NCI-H446 treated with DMSO at 0.1 percent for 48 hours (cell line): Measurements from ENCODE around the gene MED1.
"Not testable (repeated sequence)": the region's sequence is repeated elsewhere in the genome, so short reads cannot be mapped to it uniquely, and the experiment has no call there.

Experiments
- DNase-seq: peaks from one replicate; lab custom pipeline; 2025; lab: John Stamatoyannopoulos, UW

MED1 gene

DNA sequence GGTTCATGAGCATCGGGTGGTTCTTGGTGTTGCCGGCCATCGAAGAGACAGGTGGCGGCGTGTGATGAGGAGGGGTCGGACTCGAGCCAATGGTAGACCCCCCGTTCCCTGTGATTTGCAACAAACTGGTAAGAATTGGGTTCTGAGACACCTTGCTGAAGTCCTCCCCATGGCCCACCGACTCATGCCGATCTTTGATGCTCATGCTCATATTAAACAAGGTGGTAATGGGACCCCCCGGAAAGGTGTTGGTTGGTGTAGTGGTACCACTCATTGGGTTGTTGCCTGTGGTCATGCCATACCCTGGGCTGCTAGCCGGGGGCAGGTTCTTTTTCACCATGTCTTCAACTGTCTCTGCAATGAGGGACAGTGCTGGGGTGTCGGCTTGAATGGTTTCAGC lies 40.8 kb downstream of the MED1 start:
- DNase-seq, result no peak

DNA sequence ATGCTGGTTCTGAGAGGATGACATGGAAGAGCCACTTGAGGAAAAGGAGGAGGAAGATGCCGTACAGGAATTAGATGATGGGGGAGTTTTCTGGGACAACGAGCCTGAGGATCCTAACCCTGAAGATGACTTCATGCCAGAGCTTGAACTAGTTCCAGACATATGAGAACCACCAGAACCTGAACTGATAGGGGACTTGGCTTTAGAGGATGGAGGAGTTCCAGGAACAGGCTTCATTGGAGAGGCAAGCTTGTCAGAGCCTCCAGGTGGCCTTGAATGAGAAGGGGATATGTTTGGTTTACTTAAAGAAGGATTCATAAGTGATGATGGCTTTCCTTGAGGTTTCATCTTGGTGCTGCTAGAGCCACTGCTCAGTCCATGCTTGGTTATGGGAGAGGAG lies 42.7 kb downstream of the MED1 start:
- DNase-seq, result no peak

DNA sequence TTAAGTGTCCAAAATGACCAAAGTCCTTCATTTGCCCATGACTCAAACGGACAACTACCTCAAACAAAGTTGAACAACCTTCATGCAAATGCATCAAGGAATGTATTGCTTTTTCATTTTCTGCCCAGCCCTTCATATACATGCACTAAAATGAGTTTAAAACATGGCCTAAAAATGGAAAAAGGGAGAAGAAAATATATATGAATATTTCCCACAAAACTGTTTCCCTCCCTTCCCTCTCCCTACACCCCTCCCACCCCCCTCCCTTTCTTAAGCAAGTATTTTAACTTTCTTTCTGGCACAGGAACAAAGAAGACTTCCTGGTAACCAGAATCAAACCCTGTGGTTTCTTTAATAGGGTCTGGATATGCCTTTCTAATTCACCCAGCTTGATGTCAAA lies 44.1 kb downstream of the MED1 start:
- no peak for DNase-seq

DNA sequence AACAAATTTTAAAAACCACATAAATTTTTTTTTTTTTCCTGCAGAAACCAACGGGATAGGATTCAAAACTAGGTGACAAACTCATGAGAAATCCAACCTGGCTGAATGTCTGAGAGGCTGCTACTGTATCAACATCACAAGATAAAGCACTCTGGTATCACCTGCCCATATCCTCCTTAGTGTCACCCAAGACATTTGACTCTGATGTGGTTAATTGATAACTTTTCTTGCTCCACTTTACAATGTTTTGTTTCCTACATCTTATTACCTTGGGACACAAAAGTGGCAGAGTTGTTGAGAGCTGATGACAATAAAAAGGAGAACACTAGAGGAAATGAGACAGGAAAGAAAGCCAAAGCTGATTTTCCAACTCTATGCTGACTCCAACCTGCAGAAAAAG lies 45.6 kb downstream of the MED1 start:
- DNase-seq, result no peak

DNA sequence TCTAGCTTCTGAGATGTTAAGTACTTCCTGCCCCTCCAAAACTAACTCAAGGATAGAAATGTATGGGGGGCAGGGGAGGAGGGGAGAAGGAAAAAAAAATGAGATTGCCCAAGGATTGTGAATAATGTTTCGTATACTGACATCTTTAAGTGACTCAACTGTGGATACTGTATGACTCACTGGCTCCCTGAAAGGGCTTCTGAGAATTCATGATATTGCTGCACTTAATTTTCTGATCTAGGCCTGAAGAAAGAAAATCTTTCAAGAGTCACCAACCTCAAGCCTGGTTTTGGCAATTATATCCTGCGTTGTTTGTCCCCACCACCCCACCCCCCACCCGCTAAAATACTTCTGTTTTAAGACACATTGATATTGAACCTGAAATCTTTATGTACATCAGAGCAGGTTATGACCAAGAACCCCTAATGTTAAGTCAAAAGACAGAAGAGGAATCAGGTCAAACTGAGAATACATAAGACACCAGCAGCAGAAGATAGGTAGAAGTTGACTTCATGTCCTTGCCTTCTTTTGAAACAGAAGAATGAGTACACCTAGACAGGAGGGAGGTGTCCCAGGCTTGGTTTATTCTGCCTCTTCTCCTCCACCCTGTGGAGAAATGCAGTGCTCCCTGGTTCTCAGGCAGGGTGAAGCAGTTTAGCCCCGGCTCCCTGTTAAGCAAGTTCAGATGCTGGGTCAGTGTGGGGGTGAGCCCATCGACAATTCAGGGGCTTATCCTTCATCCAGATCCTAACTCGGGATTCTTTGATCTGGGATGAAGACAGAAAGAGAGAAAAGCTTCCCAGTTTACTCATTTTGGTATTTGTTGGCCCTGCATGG lies 46.3 kb downstream of the MED1 start:
- DNase-seq, result no peak

GRCh38 chr17:39402890-39403605 lies 48.0 kb downstream of the MED1 start:
- no peak for DNase-seq

GRCh38 chr17:39402244-39402889 lies 48.7 kb downstream of the MED1 start:
- DNase-seq, result peak; percentile 82

- DNase-seq, result peak; percentile 36
Measured at GRCh38 chr17:39401412-39402243, 49.4 kb downstream of the MED1 start, which contains the start of gene FBXL20. Gene FBXL20, minus strand, starts transcription at chr17:39401626. Its CDS starts 224 bp downstream, at chr17:39401402.

DNA sequence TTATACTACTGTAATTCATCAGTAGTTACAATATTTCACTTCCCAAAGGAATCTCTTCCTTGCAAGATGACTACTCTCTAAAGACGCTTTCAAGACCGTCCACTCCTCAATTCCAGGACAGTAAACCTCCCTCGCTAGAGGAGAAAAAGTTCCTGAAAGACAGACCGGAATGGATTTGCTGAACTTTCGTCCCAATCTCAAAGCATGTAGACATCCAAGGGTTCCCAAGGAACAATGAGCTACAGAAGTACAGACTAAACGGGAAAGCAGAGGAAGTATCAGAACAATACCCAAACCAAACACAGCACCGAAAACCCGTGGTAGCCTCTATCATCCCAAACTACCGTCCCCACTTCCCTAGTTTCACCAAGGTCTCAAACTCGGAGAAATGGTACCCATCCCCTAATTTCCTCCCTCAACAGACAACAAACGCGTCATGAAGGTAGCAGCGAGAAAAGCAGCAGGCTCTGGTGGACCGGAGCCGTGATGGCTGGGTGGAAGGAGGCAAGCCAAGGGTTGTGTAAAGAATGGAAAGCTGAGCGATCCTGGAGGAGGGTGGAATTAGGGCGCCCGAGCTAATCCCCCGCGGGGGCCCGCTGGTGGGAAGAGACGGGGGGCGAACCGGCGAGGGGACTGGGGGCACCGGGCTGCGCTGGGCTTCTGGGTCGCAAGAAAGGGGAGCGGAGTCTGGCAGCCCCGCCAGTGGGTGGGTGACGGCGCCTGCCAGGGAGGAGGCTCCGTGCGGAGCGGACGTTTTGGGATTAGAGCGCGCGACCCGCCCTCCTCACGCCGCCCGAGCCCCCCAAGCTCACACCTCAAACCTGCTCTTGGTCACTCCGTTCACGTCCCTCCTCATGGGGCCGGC lies 50.3 kb downstream of the MED1 start:
- no peak for DNase-seq

GRCh38 chr17:39399791-39400190 lies 51.3 kb downstream of the MED1 start:
- DNase-seq, result no peak

DNA sequence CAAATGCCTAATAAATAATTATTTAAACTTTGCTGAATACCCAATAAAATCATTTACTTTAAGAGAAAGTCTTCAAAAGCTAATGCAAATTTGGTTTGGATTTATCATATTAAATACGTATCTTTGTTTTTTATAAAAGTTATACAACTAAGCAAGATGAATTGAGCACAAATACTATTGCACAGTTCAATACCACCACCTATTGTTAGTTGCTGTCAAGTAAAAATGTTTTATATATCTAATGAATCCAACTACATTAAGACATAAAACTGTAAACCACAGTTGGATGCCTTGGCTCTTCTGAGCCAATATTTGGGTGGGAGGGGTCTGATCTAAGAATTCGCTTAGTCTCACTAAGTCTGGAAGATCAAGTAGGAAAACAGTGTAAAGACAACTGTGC lies 57.3 kb downstream of the MED1 start:
- no peak for DNase-seq

DNA sequence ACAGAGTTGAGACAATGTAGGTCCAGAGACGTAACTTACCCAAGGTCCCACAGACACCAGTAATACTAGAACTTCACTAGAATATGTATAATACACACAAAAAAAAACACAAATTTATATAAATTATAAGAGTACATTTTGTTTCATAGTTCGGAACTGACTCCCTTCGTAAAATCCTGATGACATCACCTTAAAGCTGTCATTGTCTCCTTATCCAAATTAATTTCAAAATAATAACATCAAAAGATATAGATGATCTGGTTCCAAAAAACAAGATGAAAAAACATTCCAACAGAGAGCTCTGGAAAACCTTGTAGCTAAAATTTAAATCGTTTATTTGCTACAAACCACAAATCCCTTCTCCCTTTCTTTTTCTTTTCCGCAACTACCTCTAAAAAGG lies 59.6 kb downstream of the MED1 start:
- DNase-seq, result no peak

GRCh38 chr17:39385040-39385439 lies 66.0 kb downstream of the MED1 start:
- no peak for DNase-seq

DNA sequence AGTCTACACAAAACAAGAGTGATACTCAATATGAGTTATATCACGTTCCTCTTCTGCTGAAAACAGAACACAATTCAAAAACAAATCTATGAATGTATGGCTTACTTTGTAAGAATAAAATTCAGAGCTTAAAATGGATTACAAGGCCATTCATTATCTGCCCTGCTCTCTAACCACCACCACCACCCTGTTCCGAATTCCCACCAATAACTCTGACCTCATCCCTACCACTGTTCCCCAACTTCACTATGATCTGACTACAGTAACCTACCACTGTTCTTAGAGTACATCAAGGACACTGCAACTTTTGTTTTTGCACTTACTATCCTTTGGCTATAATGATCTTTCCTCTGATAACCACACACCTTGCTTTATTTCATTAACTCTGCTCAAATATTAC lies 70.9 kb downstream of the MED1 start:
- DNase-seq, result no peak

GRCh38 chr17:39376434-39376833 lies 74.6 kb downstream of the MED1 start:
- DNase-seq, result no peak

DNA sequence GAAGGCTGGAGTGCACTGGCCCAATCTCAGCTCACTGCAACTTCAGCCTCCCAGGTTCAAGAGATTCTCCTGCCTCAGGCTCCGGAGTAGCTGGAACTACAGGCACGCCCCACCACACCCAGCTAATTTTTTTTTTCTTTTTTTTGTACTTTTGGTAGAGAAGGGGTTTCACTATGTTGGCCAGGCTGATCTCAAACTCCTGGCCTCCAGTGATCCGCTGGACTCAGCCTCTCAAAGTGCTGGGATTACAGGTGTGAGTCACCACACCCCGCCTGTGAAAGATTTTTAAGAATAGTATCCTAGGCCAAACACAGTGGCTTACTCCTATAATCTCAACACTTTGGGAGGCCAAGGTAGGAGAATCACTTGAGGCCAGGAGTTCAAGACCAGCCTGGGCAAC lies 83.3 kb downstream of the MED1 start:
- DNase-seq, result not testable (repeated sequence)

GRCh38 chr17:39365872-39366271 lies 85.2 kb downstream of the MED1 start:
- DNase-seq, result no peak

GRCh38 chr17:39365242-39365641 lies 85.8 kb downstream of the MED1 start:
- no peak for DNase-seq

DNA sequence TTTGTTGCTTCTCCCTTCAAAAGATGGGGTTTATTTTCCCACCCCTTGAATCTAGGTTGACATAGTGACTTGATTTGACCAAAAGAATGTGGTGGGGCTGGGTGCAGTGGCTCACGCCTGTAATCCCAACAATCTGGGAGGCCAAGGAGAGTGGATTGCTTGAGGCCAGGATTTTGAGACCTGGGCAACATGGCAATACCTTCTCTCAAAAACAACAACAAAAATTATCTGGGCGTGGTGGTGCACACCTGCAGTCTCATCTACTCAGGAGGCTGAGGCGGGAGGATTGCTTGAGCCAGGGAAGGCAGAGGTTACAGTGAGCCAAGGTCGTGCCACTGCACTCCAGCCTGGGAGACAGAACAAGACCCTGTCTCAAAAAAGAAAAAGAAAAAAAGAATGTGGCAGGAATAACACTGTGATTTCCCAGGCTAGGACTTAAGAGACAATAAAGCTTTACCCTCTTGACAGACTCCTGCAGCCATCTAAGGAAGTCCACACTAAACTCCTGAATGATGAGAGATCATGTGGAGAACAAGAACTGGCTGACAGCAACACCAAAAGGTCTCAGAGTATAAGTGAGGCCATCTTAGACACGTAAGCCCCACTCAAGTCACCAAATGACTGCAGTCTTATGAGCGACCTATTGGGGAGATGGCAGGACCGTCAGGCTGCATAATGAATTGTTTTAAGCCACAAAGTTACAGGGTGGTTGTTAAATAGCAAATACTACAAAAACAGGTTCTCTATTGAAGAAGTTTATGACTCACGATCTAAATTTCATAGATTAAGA lies 86.6 kb downstream of the MED1 start:
- DNase-seq, result no peak

- no peak for DNase-seq
Measured at GRCh38 chr17:39361064-39361463, 90.0 kb downstream of the MED1 start.
